GM21786 (cell line): Measurements from ENCODE around the gene PTPRR.

Experiments
- ATAC-seq: cut with Tn5 transposase; IDR thresholded peaks from one replicate; pipeline ENCODE4 v1.9.1; 2021; ENCODE audit not compliant: unreplicated experiment

PTPRR gene

DNA sequence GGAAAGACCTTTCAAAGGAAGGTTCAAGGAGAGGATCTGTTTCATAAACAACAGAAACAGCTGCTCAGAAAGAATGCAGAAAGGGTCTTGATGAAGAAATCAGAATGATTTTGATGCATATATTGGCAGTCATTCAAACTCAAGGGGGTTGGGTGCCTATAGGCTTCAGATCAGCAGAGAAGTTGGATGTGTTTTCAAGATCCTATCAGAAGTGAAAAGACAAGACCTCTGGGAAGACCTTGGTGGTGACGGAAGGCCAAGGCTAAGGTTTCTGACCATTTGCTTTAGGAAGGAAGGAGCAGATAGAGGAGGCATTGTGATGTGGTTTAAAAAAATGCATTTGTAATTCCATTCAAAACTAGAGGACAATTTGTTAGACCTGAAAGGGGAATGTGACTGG, 268.1 kb downstream of the PTPRR start:
- no peak for ATAC-seq

DNA sequence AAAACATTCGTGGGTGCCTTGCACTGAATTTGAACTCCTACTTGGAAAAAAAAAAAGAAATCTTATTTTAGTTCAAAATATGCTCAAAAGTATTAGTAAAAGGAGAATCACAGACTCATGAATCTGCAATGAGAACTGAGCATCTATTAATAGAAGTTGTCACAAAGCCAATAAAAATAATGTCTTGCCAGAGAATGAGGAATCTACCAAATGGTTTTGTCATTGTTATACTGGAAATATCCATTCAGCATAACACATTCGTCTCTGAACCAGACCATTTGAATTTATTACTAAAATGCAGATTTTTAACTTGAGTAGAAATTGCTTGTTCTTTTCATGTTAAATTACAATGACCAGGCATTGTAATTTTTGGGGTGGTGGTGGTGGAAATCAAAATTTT, 271.7 kb downstream of the PTPRR start:
- no peak for ATAC-seq

DNA sequence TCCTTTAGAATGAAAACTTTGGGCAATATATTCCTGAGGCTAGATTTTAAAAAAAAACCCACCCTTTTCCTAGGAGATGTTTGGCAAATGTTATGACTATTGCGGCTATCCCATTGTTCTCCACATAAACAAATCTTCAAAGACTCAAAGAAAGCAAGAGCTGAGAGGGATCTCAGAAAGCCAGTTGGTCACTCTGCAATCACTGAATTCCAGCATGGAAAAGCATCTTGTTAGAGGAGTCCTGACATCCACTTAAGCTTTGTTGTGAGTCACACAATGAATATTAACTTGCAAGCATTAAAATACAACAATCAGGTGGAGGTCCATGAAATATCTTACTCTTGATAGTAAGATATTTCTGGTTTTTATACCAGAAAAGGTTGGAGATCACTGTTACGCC, 272.3 kb downstream of the PTPRR start:
- ATAC-seq, result no peak

DNA sequence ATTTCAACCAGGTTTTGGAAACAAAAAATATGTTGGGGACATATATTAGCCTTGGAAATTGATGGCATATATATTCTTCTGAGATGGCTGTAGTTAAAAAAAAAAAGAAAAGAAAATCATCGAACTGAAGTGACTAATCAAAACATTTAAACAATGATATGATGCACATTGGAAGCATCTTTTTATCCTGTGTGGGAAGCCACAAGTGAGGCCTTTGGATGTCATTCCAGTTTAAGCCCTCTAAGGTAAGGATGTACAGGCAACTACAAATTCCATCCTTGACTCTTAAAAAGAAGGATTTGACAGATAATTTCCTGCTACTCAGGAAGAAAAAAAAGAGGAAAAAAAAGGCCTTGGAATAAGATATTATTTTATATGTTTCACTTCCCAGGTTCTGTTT, 273.7 kb downstream of the PTPRR start:
- no peak for ATAC-seq

DNA sequence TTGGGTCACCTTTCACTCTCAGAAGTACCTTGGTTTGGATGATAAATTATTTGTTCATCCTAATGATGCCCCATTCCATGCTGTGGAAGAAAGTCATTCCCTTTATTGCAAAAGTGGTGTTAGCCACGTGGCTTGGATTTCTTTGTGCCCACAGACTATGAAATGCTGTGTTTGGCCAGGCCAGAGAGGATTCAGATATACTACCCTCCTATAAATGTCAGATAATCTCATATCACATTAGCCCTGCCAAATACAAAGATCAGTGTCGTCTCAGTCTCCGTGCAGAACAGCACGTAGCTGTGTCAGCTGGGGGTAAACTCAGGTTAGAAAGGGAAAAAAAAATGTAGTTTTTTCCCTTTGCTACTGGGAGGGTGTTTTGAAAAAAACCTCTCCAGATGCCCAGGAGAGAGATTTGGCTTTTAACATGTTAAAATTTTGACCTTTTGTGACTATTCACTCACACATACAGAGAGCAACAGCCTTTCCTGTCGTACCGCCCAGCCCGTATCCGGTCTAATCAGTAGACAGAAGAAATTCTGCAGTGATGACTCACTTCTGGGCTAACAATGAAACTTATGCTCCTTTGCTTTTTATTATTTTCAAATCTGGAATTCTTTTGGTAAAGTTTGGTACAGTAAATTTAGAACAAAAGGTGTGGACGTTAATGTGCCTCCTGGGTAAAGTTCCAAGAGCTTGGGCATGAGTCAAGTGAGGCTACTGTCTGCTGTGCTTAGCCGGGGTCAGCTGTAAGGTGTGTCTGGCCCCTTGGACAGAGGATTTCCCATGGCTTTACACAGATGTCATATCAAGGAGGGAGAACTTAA, 274.8 kb downstream of the PTPRR start:
- peak; percentile 88 for ATAC-seq

DNA sequence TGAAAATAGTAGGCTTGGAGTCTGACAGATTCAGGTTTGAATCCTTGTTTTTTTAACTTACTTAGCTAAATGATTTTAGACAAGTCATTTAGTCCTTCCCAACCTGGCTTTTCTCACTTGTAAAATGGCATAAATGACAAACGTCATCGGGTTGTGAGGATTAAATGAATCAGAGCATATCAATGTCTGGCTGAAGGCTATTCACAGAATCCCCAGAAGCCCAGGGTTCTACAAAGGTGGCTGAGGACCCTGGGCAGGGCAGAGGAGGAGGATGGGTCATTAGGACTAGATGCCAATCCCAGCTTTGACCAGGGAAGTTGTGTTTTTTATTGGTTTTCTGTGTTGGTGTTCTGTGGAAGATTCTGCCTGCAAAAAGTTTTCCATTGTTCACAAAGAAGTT, 275.7 kb downstream of the PTPRR start:
- ATAC-seq, result no peak

DNA sequence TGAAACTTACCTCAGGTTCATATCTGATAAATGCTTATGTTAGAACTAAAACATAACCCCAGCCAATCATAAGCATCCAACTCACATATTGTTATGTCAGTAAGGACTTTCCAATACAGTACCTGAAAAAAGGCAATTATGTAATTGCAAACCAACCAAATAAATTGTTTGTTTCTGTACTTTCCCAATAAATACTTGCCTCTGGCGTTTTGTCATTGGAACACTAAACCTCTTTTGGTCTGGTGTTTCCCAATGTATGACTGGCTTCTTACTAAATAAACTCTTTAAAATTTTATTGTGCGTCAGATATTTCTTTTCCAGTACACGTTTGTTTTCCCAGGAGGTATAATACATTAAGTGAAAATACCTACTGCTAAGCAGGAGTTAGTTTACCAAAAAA, 276.6 kb downstream of the PTPRR start:
- ATAC-seq, result no peak

DNA sequence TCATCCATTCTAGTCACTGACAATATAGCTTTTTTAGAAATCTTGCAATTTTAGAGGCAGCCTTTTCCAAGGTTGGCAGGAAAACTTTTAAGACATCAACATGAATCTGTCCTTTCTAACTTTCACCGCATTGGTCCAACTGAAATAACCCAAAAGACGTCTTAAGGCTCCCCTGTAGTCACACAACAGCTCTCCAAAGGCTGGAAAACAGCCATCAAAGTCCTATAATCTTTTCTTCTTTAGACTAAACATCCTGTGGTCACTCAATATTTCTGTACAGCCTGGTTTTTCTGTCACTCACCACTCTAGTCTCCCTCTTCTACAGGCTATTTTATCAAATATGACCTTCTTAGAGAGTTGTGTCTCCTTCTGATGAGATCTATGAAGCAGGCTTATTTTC, 278.8 kb downstream of the PTPRR start:
- ATAC-seq, result no peak

DNA sequence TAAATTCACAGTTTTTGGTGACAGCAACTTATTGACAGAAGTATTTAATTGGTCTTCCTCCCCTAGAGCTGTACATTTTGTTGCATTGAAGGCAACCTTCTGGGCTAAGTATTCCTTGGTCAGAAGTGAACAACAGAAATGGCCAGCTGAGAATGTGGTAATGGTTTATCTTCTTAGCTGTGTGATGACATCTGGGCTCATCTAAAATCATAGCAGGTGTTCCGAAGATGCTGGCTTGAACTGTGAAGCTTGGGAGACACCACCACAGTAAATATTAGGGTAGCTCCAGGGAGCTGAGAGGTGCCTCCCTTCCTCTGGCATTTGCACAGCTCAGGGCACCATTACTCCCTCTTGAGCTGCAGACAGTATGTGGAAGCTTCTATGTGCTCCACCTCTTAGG, 279.6 kb downstream of the PTPRR start:
- ATAC-seq, result no peak

DNA sequence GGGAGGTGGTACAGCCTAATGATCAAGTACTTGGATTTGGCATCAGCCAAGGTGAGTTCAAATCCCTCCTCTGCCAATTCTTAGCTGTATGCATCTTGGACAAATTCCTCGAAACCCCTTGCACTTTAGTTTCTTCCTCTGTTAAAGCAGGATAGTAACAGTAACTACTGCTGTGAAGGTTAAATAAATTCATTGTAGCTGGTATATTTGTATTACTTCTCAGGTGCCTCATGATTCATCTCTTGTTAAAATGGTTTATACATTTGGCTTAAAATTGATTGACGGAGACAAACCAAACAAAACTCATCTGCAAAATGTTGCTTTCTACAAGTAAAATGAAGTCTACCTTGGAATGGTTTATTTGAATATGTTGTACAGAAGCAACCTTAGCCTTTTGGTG, 281.0 kb downstream of the PTPRR start:
- ATAC-seq, result no peak

DNA sequence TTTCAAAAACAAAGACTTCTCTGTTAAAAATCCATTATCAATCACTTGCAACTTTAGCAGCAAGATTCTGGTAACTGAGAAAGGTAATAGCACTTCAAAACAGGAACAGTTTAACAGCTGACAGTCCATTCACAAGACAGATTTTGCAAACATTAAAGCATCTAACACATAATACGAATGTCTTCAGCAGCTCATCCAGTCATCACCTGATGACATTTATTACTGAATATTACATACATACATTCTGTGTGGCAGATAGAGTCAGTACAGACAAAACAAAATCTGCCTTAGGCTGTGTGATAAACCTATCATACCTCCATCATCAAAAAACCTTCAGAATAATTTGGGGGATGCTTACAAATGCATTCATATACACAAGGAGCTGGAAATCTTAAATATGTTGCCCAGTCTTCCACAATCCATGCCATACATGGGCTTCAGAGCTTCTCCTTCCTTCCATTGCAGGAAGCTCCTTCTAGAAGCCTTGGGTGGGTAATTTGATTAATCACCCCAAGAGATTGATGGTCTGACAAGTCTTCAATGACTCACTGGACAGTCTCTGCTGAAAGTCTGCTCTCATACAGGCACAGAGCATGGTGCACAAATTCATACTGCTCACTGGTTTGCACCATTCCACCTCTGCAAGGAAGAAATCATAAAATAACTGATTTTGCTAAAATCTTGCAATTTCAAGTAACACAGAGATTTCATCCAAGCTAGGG, 281.7 kb downstream of the PTPRR start:
- ATAC-seq, result no peak

DNA sequence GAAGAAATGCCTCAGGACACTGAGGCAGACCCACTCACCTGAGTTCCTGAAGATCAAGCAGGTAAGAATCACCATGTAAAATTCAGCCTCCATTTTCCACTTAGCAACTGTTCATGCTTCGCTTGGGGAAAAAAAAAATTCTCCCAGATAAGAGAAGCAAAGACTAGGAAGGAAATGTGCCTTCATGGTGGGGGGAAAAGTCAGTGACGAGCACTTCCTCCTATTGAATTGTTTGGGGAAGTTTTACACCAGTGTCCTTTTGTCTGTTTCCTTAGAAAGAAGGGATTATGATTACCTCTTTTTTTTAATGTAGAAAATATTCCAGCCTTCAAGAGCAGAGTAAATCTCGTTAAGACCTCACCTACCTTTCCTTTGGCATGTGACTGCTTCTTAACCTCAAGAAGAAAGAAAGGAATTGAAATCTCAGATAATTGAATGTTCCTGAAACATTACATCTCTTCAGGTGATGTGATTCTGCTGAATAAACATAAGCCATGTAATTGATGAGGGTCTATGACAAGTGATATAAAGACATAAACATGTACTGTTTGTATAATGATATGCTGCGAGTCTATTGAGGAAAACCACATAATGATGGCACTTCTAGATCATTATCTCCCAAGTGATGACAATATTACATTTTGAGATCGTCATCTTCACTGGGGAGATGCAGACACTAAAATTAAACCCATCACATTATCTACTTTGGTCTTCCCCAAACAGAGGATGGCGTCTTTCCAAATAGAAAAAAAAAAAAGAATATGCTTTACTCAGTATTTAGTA, 283.0 kb downstream of the PTPRR start, which contains the start of gene PTPRB:
Gene PTPRB, minus strand, starts transcription at position 127 of the 783 bp plus-strand sequence. Its CDS starts 34 bp downstream, at position 93.
- ATAC-seq, result no peak

DNA sequence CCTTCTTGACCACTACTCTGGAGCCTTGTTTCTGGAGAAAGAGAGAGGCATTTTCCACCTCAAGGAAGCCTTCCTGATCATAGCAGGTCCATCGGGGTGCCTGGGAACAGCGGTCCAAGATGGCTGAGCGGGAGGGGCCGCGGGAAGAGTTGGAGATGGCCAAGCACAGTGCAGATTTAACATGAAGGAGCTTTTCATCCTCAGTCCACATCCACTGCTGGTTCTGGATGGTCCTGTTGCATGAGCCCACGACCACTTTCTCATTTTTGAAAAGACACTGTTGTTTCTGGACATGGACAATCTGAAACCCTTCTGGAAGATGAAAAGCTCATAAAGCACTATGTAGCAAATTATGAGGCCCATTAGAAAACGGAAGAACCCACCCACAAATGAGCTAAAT, 284.8 kb downstream of the PTPRR start:
- no peak for ATAC-seq

DNA sequence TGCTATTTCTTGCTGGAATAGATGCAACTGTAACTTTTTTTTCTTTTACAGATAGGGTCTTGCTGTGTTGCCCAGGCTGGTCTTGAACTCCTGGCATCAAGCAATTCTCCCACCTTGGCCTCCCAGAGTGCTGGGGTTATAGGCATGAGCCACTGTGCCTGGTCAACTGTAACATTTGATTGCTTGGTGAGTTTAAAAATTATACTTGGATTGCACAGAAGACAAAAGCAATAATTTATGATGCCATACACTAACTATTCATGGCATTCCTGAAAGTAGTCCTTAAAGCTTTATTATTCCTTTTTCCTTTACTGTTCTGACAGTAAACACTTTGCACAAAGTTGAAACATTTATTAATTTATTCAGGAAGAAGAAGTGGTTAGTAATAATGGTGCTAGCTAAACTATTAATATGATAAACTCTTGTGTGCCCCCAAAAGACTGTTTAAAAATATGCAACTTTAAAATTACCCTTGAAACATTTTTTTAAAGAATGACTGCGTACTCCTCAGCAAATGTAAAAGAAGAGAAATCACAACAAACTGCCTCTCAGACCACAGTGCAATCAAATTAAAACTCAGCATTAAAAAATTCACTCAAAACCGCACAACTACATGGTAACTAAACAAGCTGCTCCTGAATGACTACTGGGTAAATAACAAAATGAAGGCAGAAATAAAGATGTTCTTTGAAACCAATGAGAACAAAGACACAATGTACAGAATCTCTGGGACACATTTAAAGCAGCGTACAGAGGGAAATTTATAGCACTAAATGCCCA, 291.6 kb downstream of the PTPRR start:
- no peak for ATAC-seq

DNA sequence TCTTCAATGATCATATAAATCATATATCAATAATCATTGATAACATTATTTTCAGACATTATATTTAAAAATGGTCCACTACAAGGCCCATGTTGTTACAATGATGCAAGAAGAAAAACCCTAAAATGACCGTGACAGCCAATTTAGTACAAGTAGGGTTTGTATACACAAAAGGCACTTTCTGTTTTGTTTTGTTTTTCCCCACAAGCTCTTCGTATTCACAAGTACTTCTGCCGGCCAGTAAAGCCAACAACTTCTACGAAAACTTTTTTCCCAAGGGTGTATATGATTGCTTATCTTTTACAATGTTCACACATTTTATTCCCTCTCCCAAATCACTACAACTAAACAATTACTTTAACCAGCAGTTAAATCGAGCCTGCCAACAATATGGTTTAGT, 292.9 kb downstream of the PTPRR start:
- no peak for ATAC-seq

DNA sequence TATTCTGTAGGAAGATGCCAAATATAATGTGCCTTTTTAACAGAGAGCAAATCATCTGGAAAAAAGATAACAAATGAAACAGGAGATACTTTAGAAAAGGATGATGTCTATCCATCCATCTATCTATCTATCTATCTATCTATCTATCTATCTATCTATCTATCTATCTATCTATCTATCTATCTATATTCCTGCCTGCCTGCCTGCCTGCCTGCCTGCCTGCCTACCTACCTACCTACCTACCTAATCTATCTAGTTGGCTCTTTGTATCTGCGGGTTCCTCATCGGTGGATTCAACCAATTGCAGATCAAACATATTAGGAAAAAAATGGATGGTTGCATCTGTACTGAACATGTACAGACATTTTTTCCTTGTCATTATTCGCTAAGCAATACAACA, 294.4 kb downstream of the PTPRR start:
- no peak for ATAC-seq

DNA sequence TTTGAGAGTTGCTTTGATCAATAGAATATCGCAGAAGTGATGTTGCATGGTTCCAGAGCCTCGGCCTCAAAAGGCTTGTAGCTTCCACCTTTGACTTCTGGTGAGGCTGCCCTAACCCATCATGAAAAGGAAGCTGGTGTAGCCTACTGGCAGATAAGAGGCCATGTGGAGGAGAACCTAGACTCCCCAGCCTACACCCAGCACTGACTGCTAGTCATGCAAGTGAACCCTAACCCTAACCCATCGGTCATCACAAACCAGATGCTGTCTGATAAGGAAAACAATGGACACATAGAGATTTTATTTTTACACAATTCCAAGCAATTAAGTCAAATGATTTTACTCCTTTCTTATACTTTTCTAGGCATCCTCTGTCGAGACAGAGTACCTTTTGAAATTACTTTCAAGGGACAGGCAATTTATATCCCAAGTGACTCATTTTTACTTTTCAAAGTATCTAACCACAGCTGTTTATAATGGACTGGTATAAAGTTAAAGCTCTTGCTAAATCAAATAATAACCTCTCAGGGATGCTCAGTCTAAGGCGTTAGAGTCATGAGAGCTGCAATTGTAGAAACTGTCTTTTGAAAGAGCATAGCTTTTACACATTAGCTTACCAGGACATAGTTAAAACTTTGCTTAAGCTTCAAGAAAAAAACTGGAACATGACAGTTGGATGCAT, 300.9 kb downstream of the PTPRR start:
- no peak for ATAC-seq

DNA sequence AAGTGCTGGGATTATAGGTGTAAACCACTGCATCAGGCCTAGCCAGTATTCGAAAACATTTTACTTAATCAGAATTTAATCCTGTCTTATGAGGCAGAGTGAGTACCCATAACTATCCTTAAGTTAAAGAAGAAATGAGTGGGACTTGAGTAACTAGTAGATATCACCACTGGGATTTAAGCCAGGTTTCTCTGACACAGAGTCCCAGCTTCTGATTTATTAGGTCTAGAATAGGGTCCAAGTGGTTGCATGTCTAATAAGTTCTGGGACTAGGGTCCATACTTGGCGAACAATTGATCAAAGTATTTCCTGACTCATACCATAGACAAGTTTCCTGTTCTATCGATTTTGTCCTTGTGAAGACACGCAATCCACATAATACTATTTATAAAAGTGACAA, 302.2 kb downstream of the PTPRR start:
- no peak for ATAC-seq

DNA sequence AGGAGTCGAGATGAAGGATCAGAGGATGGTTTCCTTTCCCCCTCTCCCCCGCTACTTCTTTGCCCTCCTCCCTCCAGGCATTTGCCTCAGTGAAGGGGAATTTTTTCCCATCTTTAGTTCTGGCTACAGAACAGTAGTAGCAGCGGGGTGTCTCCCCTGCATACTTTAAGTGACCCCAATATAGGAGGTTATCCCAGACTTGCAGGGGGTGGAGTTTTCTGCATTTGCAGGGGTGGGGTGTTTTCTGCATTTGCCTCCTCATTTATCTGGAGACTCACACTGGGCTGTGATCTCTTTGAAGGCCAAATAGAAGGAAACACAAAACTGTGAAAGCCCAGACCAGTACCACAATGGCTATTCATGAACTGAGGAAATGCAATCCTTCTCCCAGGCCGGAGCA, 303.1 kb downstream of the PTPRR start:
- no peak for ATAC-seq

DNA sequence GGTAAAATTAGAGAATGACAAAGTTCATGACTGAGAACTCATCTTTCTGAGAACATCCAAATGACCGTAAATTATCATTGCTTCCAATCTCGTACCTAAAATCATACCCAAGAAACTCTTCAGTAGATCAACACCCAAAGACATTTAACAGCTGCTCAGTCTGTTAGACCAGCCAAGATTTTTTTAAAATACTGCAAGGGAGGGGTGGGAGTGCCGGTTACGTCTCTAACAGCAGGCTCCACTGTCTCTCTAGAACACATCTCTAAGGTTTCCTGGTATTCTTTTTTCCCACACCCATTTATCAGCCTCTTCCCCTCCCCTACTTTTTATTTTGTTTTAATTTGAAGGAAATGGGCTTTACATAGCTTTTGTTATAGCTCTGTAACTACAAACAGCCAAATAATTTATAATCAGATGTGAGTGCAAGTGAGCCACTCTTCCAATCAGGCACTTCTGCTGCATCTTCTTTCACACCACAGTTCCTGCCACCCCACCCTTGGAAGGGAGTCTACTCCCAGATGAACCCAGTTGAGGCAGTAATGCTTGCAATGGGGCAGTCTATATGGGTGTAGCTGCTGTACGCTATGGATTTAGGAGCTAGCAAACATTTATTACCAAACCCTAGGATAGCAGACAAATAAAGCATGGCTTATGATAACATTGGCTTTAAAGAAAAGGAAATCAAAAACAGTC, 305.2 kb downstream of the PTPRR start:
- no peak for ATAC-seq
